Osteoblast (primary cell): ENCODE measurements around the gene VAV2. TPM values are rescaled to one million over a fixed set of nuclear protein-coding genes. Genes with fewer than 3 reads are reported as not detected.

ENCODE experiments used
- DNase-seq: peaks from one replicate; pipeline ENCODE4 v3.0.0; 2011; ENCODE audit warnings: low spot score, mixed read lengths; ENCODE audit not compliant: insufficient read length; ENCODE audit errors: missing footprints
- H2AFZ ChIP-seq: 2 replicates; pipeline ENCODE4 v1.6.0; 2011; ENCODE audit warnings: mild to moderate bottlenecking, low read length
- H3K27ac ChIP-seq: 2 replicates; pipeline ENCODE4 v1.5.1; 2011; ENCODE audit warnings: mild to moderate bottlenecking, low read depth, low read length, moderate library complexity
- H3K27me3 ChIP-seq: 2 replicates; pipeline ENCODE4 v1.6.0; 2012; ENCODE audit warnings: mild to moderate bottlenecking, control low read depth, inconsistent platforms, low read length, moderate library complexity; ENCODE audit not compliant: insufficient read depth
- H3K36me3 ChIP-seq: 2 replicates; pipeline ENCODE4 v1.5.1; 2011; ENCODE audit warnings: mild to moderate bottlenecking, low read length, control low read depth, moderate library complexity; ENCODE audit not compliant: insufficient read depth
- H3K4me1 ChIP-seq: 2 replicates; pipeline ENCODE4 v1.5.1; 2011; ENCODE audit warnings: mild to moderate bottlenecking, low read length, control low read depth, moderate library complexity; ENCODE audit not compliant: insufficient read depth
- H3K4me2 ChIP-seq: 2 replicates; pipeline ENCODE4 v1.6.0; 2011; ENCODE audit warnings: mild to moderate bottlenecking, low read length; ENCODE audit not compliant: insufficient read depth
- H3K4me3 ChIP-seq: fragments of 200-600 bp; sonication (generic); 3 replicates; pipeline ENCODE4 v1.5.1; 2012; ENCODE audit warnings: mild to moderate bottlenecking, low read length, inconsistent platforms; ENCODE audit not compliant: insufficient read depth
- H3K79me2 ChIP-seq: 2 replicates; pipeline ENCODE4 v1.6.0; 2012; ENCODE audit warnings: mild to moderate bottlenecking, low read length, control low read depth, inconsistent platforms; ENCODE audit not compliant: insufficient read depth
- H3K9me3 ChIP-seq: 2 replicates; pipeline ENCODE4 v1.5.1; 2011; ENCODE audit warnings: low read depth, low read length, control low read depth
- H4K20me1 ChIP-seq: 2 replicates; pipeline ENCODE4 v1.6.0; 2012; ENCODE audit warnings: mild to moderate bottlenecking, low read length, control low read depth; ENCODE audit not compliant: insufficient read depth
- CTCF ChIP-seq: IDR thresholded peaks from 2 replicates; pipeline ENCODE4 v1.5.1; 2011; ENCODE audit warnings: mild to moderate bottlenecking, low read depth, low read length, moderate library complexity; ENCODE audit errors: extremely low read depth
- total RNA-seq: library from RNA; depleted of rRNA; stranded (reverse); fragments of >200 nt; gene quantifications from 2 replicates; pipeline ENCODE4 v1.2.3, GENCODE V29; 2012

Gene VAV2
- total RNA-seq, 1 donor = 8.0 TPM

- Histone ChIP-seq H3K4me1 (peaks cover 9% of the 10 kb centered on the region), H3K4me2 (no peak overlapping the region), H3K4me3 (no peak overlapping the region), H4K20me1 (peaks cover 77% of the 10 kb centered on the region), H3K36me3 (no peaks in the 10 kb centered on the region), H3K27me3 (no peaks in the 10 kb centered on the region), H3K79me2 (peaks cover 75% of the 10 kb centered on the region), H3K9me3 (no peaks in the 10 kb centered on the region), H2AFZ (no peak overlapping the region), H3K27ac (peak overlapping the region; percentile 58)
- DNase-seq = no peak
- no peak for TF ChIP-seq CTCF
These were observed 118.6 kb downstream of the VAV2 start for GRCh38 chr9:133873461-133873891.

GRCh38 chr9:133873009-133873408, 119.1 kb downstream of the VAV2 start:
- H3K79me2 ChIP-seq = peaks cover 76% of the 10 kb centered on the region
- no peak overlapping the region for H3K4me2 ChIP-seq

GRCh38 chr9:133870598-133871595, 121.2 kb downstream of the VAV2 start:
- Histone ChIP-seq H3K36me3 (no peaks in the 10 kb centered on the region), H3K79me2 (peaks cover 74% of the 10 kb centered on the region), H3K9me3 (no peaks in the 10 kb centered on the region), H3K4me2 (no peak overlapping the region), H3K27ac (no peak overlapping the region), H3K27me3 (no peaks in the 10 kb centered on the region), H3K4me1 (peaks cover 9% of the 10 kb centered on the region), H2AFZ (no peak overlapping the region), H4K20me1 (peaks cover 74% of the 10 kb centered on the region), H3K4me3 (no peak overlapping the region)
- no peak for DNase-seq
- no peak for TF ChIP-seq CTCF

More at GRCh38 chr9:133873009-133873408, 119.1 kb downstream of the VAV2 start:
- no peaks in the 10 kb centered on the region for H3K27me3 ChIP-seq
- no peak for TF ChIP-seq CTCF
- no peak overlapping the region for H3K4me3 ChIP-seq
- no peak for DNase-seq
- H3K36me3 ChIP-seq = no peaks in the 10 kb centered on the region
- H3K27ac ChIP-seq = no peak overlapping the region
- H4K20me1 ChIP-seq = peaks cover 78% of the 10 kb centered on the region
- peaks cover 9% of the 10 kb centered on the region for H3K4me1 ChIP-seq
- H3K9me3 ChIP-seq = no peaks in the 10 kb centered on the region
- no peak overlapping the region for H2AFZ ChIP-seq
